Astrocyte of the cerebellum (primary cell): ENCODE data around the gene ALG12.

Experiments
- DNase-seq: peaks from one replicate; pipeline ENCODE4 v3.0.0-alpha.2; 2011; ENCODE audit warnings: low read depth
- H3K4me3 ChIP-seq: 2 replicates; pipeline ENCODE4 v1.5.1; 2011; ENCODE audit warnings: mild to moderate bottlenecking, low read depth, low read length, moderate library complexity
- CTCF ChIP-seq: IDR thresholded peaks from 2 replicates; pipeline ENCODE4 v1.5.1; 2012; ENCODE audit warnings: low read length, low read depth, moderate library complexity, mild to moderate bottlenecking; ENCODE audit errors: missing control alignments
- in situ Hi-C: cut with HindIII; loops from 2 replicates; pipeline ENCODE4 v1.10.0; 2017; ENCODE audit warnings: low sequenced_read_pairs

ALG12 gene

DNA sequence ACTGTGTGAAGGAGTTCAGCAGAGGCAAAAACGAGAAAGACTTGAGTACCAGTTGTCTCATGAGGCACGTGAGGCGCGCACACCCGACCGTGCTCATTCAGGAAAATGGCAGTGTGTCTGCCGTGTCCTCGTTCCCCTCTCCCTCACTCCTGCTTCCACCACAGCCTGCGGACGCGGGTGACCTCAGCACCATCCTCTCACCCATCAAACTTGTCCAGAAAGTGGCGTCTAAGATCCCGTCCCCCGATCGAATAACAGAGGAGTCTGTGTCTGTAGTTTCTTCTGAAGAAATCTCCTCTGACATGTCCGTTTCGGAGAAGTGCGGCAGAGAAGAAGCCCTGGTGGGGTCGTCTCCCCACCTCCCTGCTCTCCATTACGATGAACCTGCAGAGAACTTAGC, 34.2 kb downstream of the ALG12 start:
- TF ChIP-seq CTCF = no peak
- no peak for DNase-seq
- H3K4me3 ChIP-seq = no peak overlapping the region
- in situ Hi-C loops = no loop called here

GRCh38 chr22:49883294-49883640, 35.0 kb downstream of the ALG12 start:
- in situ Hi-C loops = no loop called here
- TF ChIP-seq CTCF = no peak
- H3K4me3 ChIP-seq = no peak overlapping the region
- no peak for DNase-seq

DNA sequence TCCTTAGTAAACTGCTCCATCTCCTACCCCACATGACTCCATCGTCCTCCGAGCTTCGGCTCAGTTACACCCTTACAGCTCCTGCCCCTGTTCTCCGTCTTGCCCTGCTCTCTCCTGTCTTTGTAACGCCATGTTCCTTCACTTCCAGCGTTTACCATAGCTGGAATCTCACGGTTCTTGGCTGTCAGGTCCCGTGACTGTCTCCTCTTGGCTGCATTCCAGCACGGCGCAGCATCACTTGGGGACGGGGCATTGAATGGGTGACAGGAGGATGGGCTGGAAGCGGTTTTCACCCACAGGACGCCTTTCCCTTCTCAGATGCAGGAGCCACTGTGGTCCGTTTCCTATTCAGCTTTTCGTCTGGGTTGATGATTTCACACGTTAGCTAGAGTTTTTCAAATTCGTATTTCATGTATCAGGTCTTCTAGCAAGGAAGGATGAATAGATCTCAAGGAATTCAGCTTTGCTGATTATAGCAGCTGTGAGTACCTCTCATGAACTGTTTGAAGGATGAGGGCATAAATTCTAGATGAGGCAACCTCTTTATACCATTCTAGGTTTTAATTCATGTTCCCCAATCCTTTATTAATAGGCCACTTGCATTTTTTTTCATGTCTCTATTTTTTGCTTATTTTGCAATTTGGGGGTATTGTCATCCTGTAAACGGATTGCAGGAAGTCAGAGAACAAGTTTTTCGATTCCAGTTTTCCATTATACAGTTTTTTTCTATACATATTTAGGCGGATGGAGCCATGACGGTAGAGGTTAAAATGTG, 35.5 kb downstream of the ALG12 start:
- H3K4me3 ChIP-seq = no peak overlapping the region
- TF ChIP-seq CTCF = no peak
- in situ Hi-C loops = no loop called here
- no peak for DNase-seq

GRCh38 chr22:49881856-49882255, 36.4 kb downstream of the ALG12 start:
- in situ Hi-C loops = no loop called here
- no peak for DNase-seq
- TF ChIP-seq CTCF = no peak

GRCh38 chr22:49880281-49880680, 38.0 kb downstream of the ALG12 start:
- in situ Hi-C loops = no loop called here
- H3K4me3 ChIP-seq = no peak overlapping the region
- no peak for DNase-seq
- TF ChIP-seq CTCF = no peak

More at GRCh38 chr22:49881856-49882255, 36.4 kb downstream of the ALG12 start:
- H3K4me3 ChIP-seq = no peak overlapping the region

DNA sequence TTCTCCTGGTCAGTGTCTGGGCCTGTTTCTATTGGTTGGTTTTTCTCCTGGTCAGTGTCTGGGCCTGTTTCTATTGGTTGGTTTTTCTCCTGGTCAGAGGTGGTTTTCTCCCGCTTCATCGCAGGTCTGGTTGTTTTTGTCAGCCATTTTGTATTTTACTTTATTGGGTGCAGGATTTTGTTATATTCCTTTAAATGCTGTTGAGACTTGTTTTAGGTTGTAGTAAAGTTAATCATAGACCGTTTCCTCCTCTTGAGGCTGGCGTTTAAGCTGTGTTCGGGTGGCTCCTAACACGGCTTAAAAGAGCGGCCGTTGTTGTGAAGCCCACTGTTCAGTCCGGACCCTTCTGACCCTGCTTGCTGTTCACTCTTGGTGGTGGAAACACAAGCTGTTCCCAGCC, 38.4 kb downstream of the ALG12 start:
- H3K4me3 ChIP-seq = no peak overlapping the region
- in situ Hi-C loops = no loop called here
- no peak for DNase-seq
- no peak for TF ChIP-seq CTCF

DNA sequence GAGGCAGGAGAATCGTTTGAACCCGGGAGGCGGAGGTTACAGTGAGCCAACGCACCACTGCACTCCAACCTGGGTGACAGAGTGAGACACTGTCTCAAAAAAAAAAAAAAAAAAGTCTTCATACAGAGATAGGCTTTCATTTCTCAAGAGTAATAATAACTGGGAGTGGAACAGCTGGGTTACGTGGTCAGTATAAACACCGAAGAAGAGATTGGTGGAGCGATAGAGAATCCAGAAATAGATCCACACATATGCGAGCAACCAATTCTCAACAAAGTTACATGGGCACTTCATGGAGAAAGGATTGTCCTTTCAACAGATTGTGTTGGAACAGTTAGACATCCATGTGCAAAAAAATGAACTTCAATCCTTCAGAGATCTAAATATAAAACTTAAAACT, 40.0 kb downstream of the ALG12 start:
- no peak for TF ChIP-seq CTCF
- no peak overlapping the region for H3K4me3 ChIP-seq
- DNase-seq = no peak
- in situ Hi-C loops = no loop called here
